Heart left ventricle (tissue), 16 donors: ENCODE results near the gene CLCN1. TPM values are rescaled to one million over a fixed set of nuclear protein-coding genes. Genes with fewer than 3 reads are reported as not detected.

Source experiments
- ATAC-seq, 4 donors: fragments of 200-7000 bp; cut with Tn5 transposase; one replicate each; pipeline ENCODE4 v1.9.1; 2020 to 2022; ENCODE audit warnings: moderate library complexity in 4 of 4, mild to moderate bottlenecking in 3 of 4, moderate number of reproducible peaks in 1 of 4
- DNase-seq, 5 donors: peaks; one replicate each; pipeline ENCODE4 v3.0.0-alpha.2; 2020
- H3K27ac ChIP-seq, 12 donors: fragments of 200-600 bp; sonication (generic) in 4 of 12; one replicate each; pipeline versions ENCODE4 v1.5.0 to v1.8.0; 2016 to 2022; ENCODE audit warnings: mild to moderate bottlenecking in 2 of 12
- H3K27me3 ChIP-seq, 9 donors: fragments of 200-600 bp; sonication (generic) in 2 of 9; one replicate each; pipeline versions ENCODE4 v1.5.1 to v1.8.0; 2016 to 2022; ENCODE audit warnings: mild to moderate bottlenecking in 3 of 9
- H3K36me3 ChIP-seq, 9 donors: fragments of 200-600 bp; sonication (generic) in 2 of 9; one replicate each; pipeline versions ENCODE4 v1.5.0 to v1.8.0; 2018 to 2022; ENCODE audit warnings: mild to moderate bottlenecking in 2 of 9
- H3K4me1 ChIP-seq, 12 donors: fragments of 200-600 bp; sonication (generic) in 4 of 12; one replicate each; pipeline versions ENCODE4 v1.5.0 to v1.8.0; 2016 to 2022; ENCODE audit warnings: mild to moderate bottlenecking in 3 of 12
- H3K4me3 ChIP-seq, 12 donors: fragments of 200-600 bp; sonication (generic) in 4 of 12; one replicate each; pipeline versions ENCODE4 v1.5.0 to v1.8.0; 2017 to 2022; ENCODE audit warnings: mild to moderate bottlenecking in 9 of 12, moderate library complexity in 4 of 12
- H3K9me3 ChIP-seq, 12 donors: fragments of 200-600 bp; sonication (generic) in 4 of 12; one replicate each; pipeline versions ENCODE4 v1.5.0 to v1.8.0; 2016 to 2022; ENCODE audit warnings: mild to moderate bottlenecking in 1 of 12
- CTCF ChIP-seq, 12 donors: fragments of 200-600 bp; sonication (generic) in 4 of 12; IDR thresholded peaks; one replicate each; pipeline versions ENCODE4 v1.5.0 to v1.8.0; 2018 to 2022; ENCODE audit warnings: antibody characterized with exemption in 12 of 12, mild to moderate bottlenecking in 5 of 12
- POLR2A ChIP-seq, 2 donors: fragments of 450-650 bp; IDR thresholded peaks; one replicate each; pipeline ENCODE4 v1.6.1; 2017; ENCODE audit warnings: antibody characterized with exemption in 2 of 2, mild to moderate bottlenecking in 2 of 2, moderate library complexity in 2 of 2
- WGBS, 4 donors: extraction: QIAGEN DNeasy Blood & Tissue Kit in 2 of 4; methylation state at CpG; one replicate each; pipeline versions ENCODE4 v1.1.5 to v1.1.7; 2013 to 2018; 5-methylcytosine and 5-hydroxymethylcytosine counted together
- intact Hi-C, 10 donors: fragments of 100-400 bp; cut with DNase I; formaldehyde crosslinking; loops; one replicate each; pipeline versions ENCODE4 v1.11.1 to v1.14.2; 2022
- long read RNA-seq, 3 donors: library from polyadenylated mRNA; unstranded; transcript quantifications; one replicate each; pipeline ENCODE4 v2.0.0, GENCODE V29; 2020 to 2021
- polyA plus RNA-seq, 2 donors: library from polyadenylated mRNA; stranded (reverse); fragments of 200-250 nt; gene quantifications; one replicate each; pipeline ENCODE4 v1.2.3, GENCODE V29; 2013
- total RNA-seq, 9 donors: library from RNA; depleted of rRNA in 2 of 9; stranded (reverse); fragments of >200 nt in 2 of 9; fragmentation: NEBNext Ultra II Directional in 3 of 9; extraction: Animal tissue kit (Norgen Biotek cat#: 25700) in 3 of 9; gene quantifications; one replicate each; pipeline versions ENCODE4 v1.1.0 to v1.2.4, GENCODE V29; 2016 to 2023
- donor health status: ischemic (EF 13 %, LVEDD 7.1; RV severe dilation, severe dysfunction).
- donor health status: healthy with polysubstance abuse.
- donor health status: DM: no; HTN: yes; CAD: no.
- donor health status: DM: no; HTN: no; CAD: no.
- donor health status: ischemic (EF 25% LVEDD 6.9; RV normal size, moderate dysfunction).
- donor health status: ischemic (EF 25% LVEDD 5.7; RV mildly dilated, moderate dysfunction).
- donor health status: healthy.
- donor health status: DM: yes; HTN: yes; CAD: no.
- donor health status: ischemic (EF 35%, LVEDD 5.7; RV mildly dilated, moderate dysfunction).
- donor health status: nonischemic (EF 11% LVEDD 7.7; RV severe dilation, severe dysfunction).
- donor health status: DM: yes; HTN: yes; CAD: no.
- donor health status: PGD.
- donor health status: ischemic (EF 29% LVEDD 5.4; RV normal size, mild dysfunction).
- donor health status: nonischemic (EF 23%, LVEDD 6.1; RV moderate dilation, normal function).

The CLCN1 gene
- total RNA-seq (1 to 10 TPM in 1 of 9 donors, not detected in 8; 1.4 TPM), polyA plus RNA-seq (under 1 TPM in 1 of 2 donors, not detected in 1; 0.03 TPM)
- long read RNA-seq, donor 1, result 0 reads
- long read RNA-seq, donor 2, result 0 reads
- long read RNA-seq, donor 3, result 0 reads

GRCh38 chr7:143315776-143316175 is at the start of gene CLCN1:
TSS of gene CLCN1 (plus strand) at chr7:143316111. CDS start at chr7:143316213, 102 bp downstream.
- Histone ChIP-seq H3K36me3 (no peaks in the 10 kb centered on the region), H3K27me3 (no peaks in the 10 kb centered on the region), H3K4me1 (peaks cover 0 to 16% (median 0%) of the 10 kb centered on the region in 12 donors), H3K9me3 (no peaks in the 10 kb centered on the region), H3K4me3 (no peak within 1 kb of the TSS), H3K27ac (no peak within 1 kb of the TSS)
- DNase-seq (no peak), ATAC-seq (peak in 1 of 4 donors; percentile 10)
- 51 to 71% (median 62%) methylated on average over 5 of the region's 5 CpGs for WGBS, 4 donors
- no peak for TF ChIP-seq CTCF (IDR thresholded peaks at IDR 0.05)
- TF ChIP-seq POLR2A (IDR thresholded peaks at IDR 0.05), result no peak
- intact Hi-C loops, result loop anchor here in 2 of 10 donors (5.0 to 10.0 kb wide), 2 partner anchors 47 to 99 kb away; partner anchors contain the start of gene FAM131B (in 1 of the 2)

- no peak overlapping the region for H3K4me3 ChIP-seq
- TF ChIP-seq POLR2A (IDR thresholded peaks at IDR 0.05) (no peak), CTCF (IDR thresholded peaks at IDR 0.05) (no peak)
- ATAC-seq (no peak), DNase-seq (no peak)
- 66 to 83% (median 73%) methylated on average over 5 of the region's 5 CpGs for WGBS, 4 donors
- H3K9me3 ChIP-seq, result no peaks in the 10 kb centered on the region
- peaks cover under 1 to 19% (median 13%) of the 10 kb centered on the region in 12 donors for H3K4me1 ChIP-seq
- H3K27ac ChIP-seq, result no peak overlapping the region
- no peaks in the 10 kb centered on the region for H3K27me3 ChIP-seq
- H3K36me3 ChIP-seq, result peaks cover 0 to 71% (median 40%) of the 10 kb centered on the region in 9 donors
- intact Hi-C loops, result loop anchor here in 1 of 10 donors (10.0 kb wide), 1 partner anchor 106 kb away; no protein-coding TSS in a partner anchor
These were observed 46.7 kb upstream of the CLCN1 start for GRCh38 chr7:143269251-143269650.

- Histone ChIP-seq H3K27me3 (no peaks in the 10 kb centered on the region), H3K9me3 (no peaks in the 10 kb centered on the region), H3K4me3 (no peak overlapping the region), H3K27ac (no peak overlapping the region), H3K4me1 (no peaks in the 10 kb centered on the region), H3K36me3 (peaks cover 0 to 62% (median 40%) of the 10 kb centered on the region in 9 donors)
- intact Hi-C loops, result no loop called here
- TF ChIP-seq CTCF (IDR thresholded peaks at IDR 0.05), result no peak
- TF ChIP-seq POLR2A (IDR thresholded peaks at IDR 0.05), result no peak
- ATAC-seq, result no peak
- WGBS, 4 donors, result 83 to 97% (median 89%) methylated on average over 1 of the region's 1 CpG
- no peak for DNase-seq
These were observed 44.7 kb upstream of the CLCN1 start for GRCh38 chr7:143271240-143271639.

- no peak for ATAC-seq
- no peak for TF ChIP-seq POLR2A (IDR thresholded peaks at IDR 0.05)
- TF ChIP-seq CTCF (IDR thresholded peaks at IDR 0.05), result no peak
- WGBS, 4 donors, result 94 to 97% (median 95%) methylated on average over 2 of the region's 2 CpGs
These were observed 43.0 kb upstream of the CLCN1 start for GRCh38 chr7:143272871-143273270.

More at GRCh38 chr7:143272871-143273270, 43.0 kb upstream of the CLCN1 start:
- Histone ChIP-seq H3K9me3 (no peaks in the 10 kb centered on the region), H3K36me3 (peaks cover 0 to 46% (median 26%) of the 10 kb centered on the region in 9 donors), H3K4me3 (no peak overlapping the region), H3K27me3 (no peaks in the 10 kb centered on the region), H3K27ac (no peak overlapping the region), H3K4me1 (no peaks in the 10 kb centered on the region)
- intact Hi-C loops, result no loop called here
- no peak for DNase-seq
